ENCODE results near the gene SH3BP4. TPM values are rescaled to one million over a fixed set of nuclear protein-coding genes. Genes with fewer than 3 reads are reported as not detected.

SH3BP4 gene
- total RNA-seq, 1 donor from 2014 or later = 58.6 TPM

GRCh38 chr2:234955091-234955591 is 3.3 kb downstream of the SH3BP4 start:
- Mint-ChIP-seq H3K27ac (ENCODE audit: unreplicated experiment) (no peak overlapping the region), H3K4me1 (ENCODE audit: unreplicated experiment) (peaks cover 74% of the 10 kb centered on the region), H3K9me3 (ENCODE audit: unreplicated experiment) (no peaks in the 10 kb centered on the region), H3K36me3 (ENCODE audit: low read depth, unreplicated experiment) (peaks cover 13% of the 10 kb centered on the region), H3K27me3 (ENCODE audit: unreplicated experiment) (peaks cover 10% of the 10 kb centered on the region), H3K4me3 (ENCODE audit: unreplicated experiment) (peak overlapping the region; percentile 95)
- TF ChIP-seq CTCF (IDR thresholded peaks at IDR 0.05; ENCODE audit: unreplicated experiment) = no peak
- no peak for DNase-seq (ENCODE audit: low spot score)

DNA sequence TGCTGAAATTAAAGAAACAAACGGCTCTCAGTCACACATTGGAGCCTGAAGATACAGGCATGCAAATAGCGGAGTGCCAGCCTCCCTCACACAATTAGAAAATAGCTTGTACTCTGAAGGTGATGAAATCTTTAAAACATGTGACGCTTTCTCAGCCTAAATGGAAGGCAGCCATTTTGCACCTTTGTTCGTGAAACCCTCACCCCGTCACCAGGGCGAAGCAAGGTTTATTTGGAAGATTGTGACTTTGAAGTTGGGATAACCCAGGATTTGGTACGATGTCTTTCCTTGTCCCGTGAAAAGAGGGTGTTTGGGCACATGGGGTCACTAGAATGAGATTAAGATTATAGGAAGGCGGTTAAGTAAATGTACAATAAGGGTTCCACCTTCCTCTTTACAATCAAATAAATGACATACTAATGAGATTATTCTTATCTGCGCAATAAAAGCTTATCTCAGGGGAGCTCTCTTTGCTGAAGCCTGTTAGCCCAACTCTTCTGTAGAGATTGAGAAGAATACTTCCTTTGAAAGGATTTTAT is 4.2 kb downstream of the SH3BP4 start:
- peaks cover 15% of the 10 kb centered on the region for H3K36me3 Mint-ChIP-seq (ENCODE audit: low read depth, unreplicated experiment)
- peaks cover 78% of the 10 kb centered on the region for H3K4me1 Mint-ChIP-seq (ENCODE audit: unreplicated experiment)
- H3K27ac Mint-ChIP-seq (ENCODE audit: unreplicated experiment) = no peak overlapping the region
- H3K4me3 Mint-ChIP-seq (ENCODE audit: unreplicated experiment) = no peak overlapping the region
- no peak for DNase-seq (ENCODE audit: low spot score)
- no peak for TF ChIP-seq CTCF (IDR thresholded peaks at IDR 0.05; ENCODE audit: unreplicated experiment)
- H3K9me3 Mint-ChIP-seq (ENCODE audit: unreplicated experiment) = no peaks in the 10 kb centered on the region
- H3K27me3 Mint-ChIP-seq (ENCODE audit: unreplicated experiment) = peaks cover 9% of the 10 kb centered on the region

GRCh38 chr2:234957834-234958135 is 6.0 kb downstream of the SH3BP4 start:
- peak overlapping the region; percentile 52 for H3K27ac Mint-ChIP-seq (ENCODE audit: unreplicated experiment)
- no peaks in the 10 kb centered on the region for H3K9me3 Mint-ChIP-seq (ENCODE audit: unreplicated experiment)
- peaks cover 79% of the 10 kb centered on the region for H3K4me1 Mint-ChIP-seq (ENCODE audit: unreplicated experiment)
- TF ChIP-seq CTCF (IDR thresholded peaks at IDR 0.05; ENCODE audit: unreplicated experiment) = no peak
- H3K4me3 Mint-ChIP-seq (ENCODE audit: unreplicated experiment) = peak overlapping the region; percentile 7
- DNase-seq (ENCODE audit: low spot score) = no peak
- peaks cover 6% of the 10 kb centered on the region for H3K27me3 Mint-ChIP-seq (ENCODE audit: unreplicated experiment)
- peaks cover 15% of the 10 kb centered on the region for H3K36me3 Mint-ChIP-seq (ENCODE audit: low read depth, unreplicated experiment)

DNA sequence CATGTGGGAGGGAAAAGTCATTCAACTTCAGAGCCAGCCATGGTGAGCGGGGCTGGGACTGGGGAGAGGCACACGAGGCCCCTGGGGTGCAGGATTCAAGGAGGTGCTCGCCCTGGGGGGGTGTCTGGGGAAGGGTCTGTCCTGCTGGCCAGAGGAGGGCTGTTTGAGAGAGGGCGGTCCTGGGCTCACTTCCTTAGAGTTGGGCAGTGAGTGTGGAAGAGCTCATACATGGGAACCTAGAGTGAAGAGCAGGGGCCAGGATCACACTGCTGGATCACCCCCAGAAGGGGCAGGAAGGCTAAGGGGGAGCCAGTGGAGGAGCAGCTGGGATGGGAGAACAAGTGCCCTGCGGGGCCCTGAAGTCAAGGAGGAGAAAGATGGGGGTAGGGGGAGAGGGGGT is 6.5 kb downstream of the SH3BP4 start:
- peak overlapping the region; percentile 13 for H3K27ac Mint-ChIP-seq (ENCODE audit: unreplicated experiment)

More for the DNA sequence above, 6.5 kb downstream of the SH3BP4 start:
- TF ChIP-seq CTCF (IDR thresholded peaks at IDR 0.05; ENCODE audit: unreplicated experiment) = no peak
- peaks cover 10% of the 10 kb centered on the region for H3K36me3 Mint-ChIP-seq (ENCODE audit: low read depth, unreplicated experiment)
- H3K27me3 Mint-ChIP-seq (ENCODE audit: unreplicated experiment) = peaks cover 5% of the 10 kb centered on the region
- DNase-seq (ENCODE audit: low spot score) = no peak
- peaks cover 75% of the 10 kb centered on the region for H3K4me1 Mint-ChIP-seq (ENCODE audit: unreplicated experiment)
- H3K4me3 Mint-ChIP-seq (ENCODE audit: unreplicated experiment) = no peak overlapping the region
- no peaks in the 10 kb centered on the region for H3K9me3 Mint-ChIP-seq (ENCODE audit: unreplicated experiment)
